GM18499 (cell line): ENCODE results near the gene SMIM41.

ENCODE experiments used
- ATAC-seq: cut with Tn5 transposase; IDR thresholded peaks from one replicate; pipeline ENCODE4 v1.9.1; 2021; ENCODE audit warnings: moderate number of reproducible peaks; ENCODE audit not compliant: insufficient read depth, unreplicated experiment

Gene SMIM41

GRCh38 chr12:52144512-52145227 is 65.2 kb downstream of the SMIM41 start:
- no peak for ATAC-seq

GRCh38 chr12:52145228-52146088 is 66.0 kb downstream of the SMIM41 start:
- ATAC-seq, result no peak

- ATAC-seq, result no peak
Measured at GRCh38 chr12:52146089-52146821, 66.8 kb downstream of the SMIM41 start.

GRCh38 chr12:52146822-52147366 is 67.4 kb downstream of the SMIM41 start:
- ATAC-seq, result no peak

- no peak for ATAC-seq
Measured at GRCh38 chr12:52147367-52147963, 68.0 kb downstream of the SMIM41 start.

GRCh38 chr12:52147964-52148463 is 68.5 kb downstream of the SMIM41 start:
- ATAC-seq, result no peak

- ATAC-seq, result no peak
Measured at GRCh38 chr12:52148464-52149181, 69.1 kb downstream of the SMIM41 start.

- ATAC-seq, result no peak
Measured at GRCh38 chr12:52149182-52149641, 69.7 kb downstream of the SMIM41 start.

GRCh38 chr12:52149651-52150241 is 70.2 kb downstream of the SMIM41 start:
- no peak for ATAC-seq

GRCh38 chr12:52151153-52151836 is 71.8 kb downstream of the SMIM41 start:
- ATAC-seq, result no peak

GRCh38 chr12:52151837-52152783 is 72.6 kb downstream of the SMIM41 start:
- no peak for ATAC-seq

GRCh38 chr12:52152905-52153317 is 73.4 kb downstream of the SMIM41 start:
- ATAC-seq, result no peak

- ATAC-seq, result no peak
Measured at GRCh38 chr12:52155048-52155868, 75.8 kb downstream of the SMIM41 start.

GRCh38 chr12:52156311-52156710 is 76.8 kb downstream of the SMIM41 start:
- ATAC-seq, result no peak

- no peak for ATAC-seq
Measured at GRCh38 chr12:52156757-52157565, 77.5 kb downstream of the SMIM41 start.
